HL-60 (cell line): ENCODE data around the gene PITPNC1.

Experiments
- CTCF ChIP-seq: IDR thresholded peaks from one replicate; pipeline ENCODE4 v1.5.1; 2011; ENCODE audit warnings: low read length, control low read depth, inconsistent platforms; ENCODE audit not compliant: insufficient read depth
- GABPA ChIP-seq: IDR thresholded peaks from 2 replicates; pipeline ENCODE4 v1.6.1; 2012; ENCODE audit warnings: low read depth
- POLR2AphosphoS5 ChIP-seq: IDR thresholded peaks from 2 replicates; pipeline ENCODE4 v1.6.1; 2012; ENCODE audit warnings: low read depth
- TF ChIP-seq, protein P1 (sequence below): IDR thresholded peaks from 2 replicates; pipeline ENCODE4 v1.6.1; 2012; ENCODE audit warnings: low read depth; ENCODE audit not compliant: insufficient replicate concordance

GRCh38 chr17:67548693-67549092 is 171.6 kb downstream of the PITPNC1 start:
- TF ChIP-seq CTCF: no peak
- TF ChIP-seq, protein P1, sequence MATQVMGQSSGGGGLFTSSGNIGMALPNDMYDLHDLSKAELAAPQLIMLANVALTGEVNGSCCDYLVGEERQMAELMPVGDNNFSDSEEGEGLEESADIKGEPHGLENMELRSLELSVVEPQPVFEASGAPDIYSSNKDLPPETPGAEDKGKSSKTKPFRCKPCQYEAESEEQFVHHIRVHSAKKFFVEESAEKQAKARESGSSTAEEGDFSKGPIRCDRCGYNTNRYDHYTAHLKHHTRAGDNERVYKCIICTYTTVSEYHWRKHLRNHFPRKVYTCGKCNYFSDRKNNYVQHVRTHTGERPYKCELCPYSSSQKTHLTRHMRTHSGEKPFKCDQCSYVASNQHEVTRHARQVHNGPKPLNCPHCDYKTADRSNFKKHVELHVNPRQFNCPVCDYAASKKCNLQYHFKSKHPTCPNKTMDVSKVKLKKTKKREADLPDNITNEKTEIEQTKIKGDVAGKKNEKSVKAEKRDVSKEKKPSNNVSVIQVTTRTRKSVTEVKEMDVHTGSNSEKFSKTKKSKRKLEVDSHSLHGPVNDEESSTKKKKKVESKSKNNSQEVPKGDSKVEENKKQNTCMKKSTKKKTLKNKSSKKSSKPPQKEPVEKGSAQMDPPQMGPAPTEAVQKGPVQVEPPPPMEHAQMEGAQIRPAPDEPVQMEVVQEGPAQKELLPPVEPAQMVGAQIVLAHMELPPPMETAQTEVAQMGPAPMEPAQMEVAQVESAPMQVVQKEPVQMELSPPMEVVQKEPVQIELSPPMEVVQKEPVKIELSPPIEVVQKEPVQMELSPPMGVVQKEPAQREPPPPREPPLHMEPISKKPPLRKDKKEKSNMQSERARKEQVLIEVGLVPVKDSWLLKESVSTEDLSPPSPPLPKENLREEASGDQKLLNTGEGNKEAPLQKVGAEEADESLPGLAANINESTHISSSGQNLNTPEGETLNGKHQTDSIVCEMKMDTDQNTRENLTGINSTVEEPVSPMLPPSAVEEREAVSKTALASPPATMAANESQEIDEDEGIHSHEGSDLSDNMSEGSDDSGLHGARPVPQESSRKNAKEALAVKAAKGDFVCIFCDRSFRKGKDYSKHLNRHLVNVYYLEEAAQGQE: no peak
- no peak for TF ChIP-seq POLR2AphosphoS5
- TF ChIP-seq GABPA: no peak
